Measurements from ENCODE around the gene OR1K1.

OR1K1 gene

GRCh38 chr9:122777935-122778627 lies 21.8 kb upstream of the OR1K1 start:
- Histone ChIP-seq H3K27ac (ENCODE audit: low read length, poor library complexity, severe bottlenecking) (no peak overlapping the region), H4K8ac (ENCODE audit: low read length) (no peak overlapping the region), H2BK5ac (ENCODE audit: low read depth, low read length, poor library complexity, severe bottlenecking) (no peak overlapping the region), H3K4me2 (ENCODE audit: low read length, poor library complexity, severe bottlenecking) (no peak overlapping the region), H3K9me3 (ENCODE audit: control insufficient read depth, low read length) (peaks cover 8% of the 10 kb centered on the region), H3K4me1 (ENCODE audit: control insufficient read depth, insufficient read depth, low read depth, low read length) (peaks cover 5% of the 10 kb centered on the region), H2AK5ac (ENCODE audit: low read length, severe bottlenecking) (no peak overlapping the region), H3K14ac (ENCODE audit: low read length in 2 of 2) (no peak overlapping the region), H3K27me3 (ENCODE audit: control insufficient read depth in 1 of 2, insufficient read depth in 1 of 2, low read length in 2 of 2) (no peaks in the 10 kb centered on the region), H3K79me1 (replicated peaks; ENCODE audit: low read length, poor library complexity, severe bottlenecking) (no peaks in the 10 kb centered on the region), H3K36me3 (ENCODE audit: control insufficient read depth in 1 of 2, insufficient read depth in 2 of 2, low read depth in 1 of 2, low read length in 2 of 2) (no peaks in the 10 kb centered on the region), H2BK120ac (ENCODE audit: low read depth, low read length) (no peak overlapping the region), H4K91ac (ENCODE audit: low read length) (peak overlapping the region; percentile 31), H3K23ac (ENCODE audit: low read length in 2 of 2) (no peak overlapping the region), H2BK15ac (ENCODE audit: low read depth, poor library complexity, severe bottlenecking) (no peak overlapping the region), H3K4ac (ENCODE audit: low read depth in 1 of 2, low read length in 2 of 2) (no peak overlapping the region), H3K18ac (ENCODE audit: low read depth in 1 of 2, low read length in 2 of 2) (peak overlapping the region in 1 of 2 experiments; percentile 10), H2BK12ac (ENCODE audit: low read length in 2 of 2) (no peak overlapping the region), H3K4me3 (ENCODE audit: insufficient read depth in 1 of 2, low read depth in 1 of 2, low read length in 2 of 2) (no peak overlapping the region), H3K9ac (ENCODE audit: low read length) (no peak overlapping the region), H2AFZ (ENCODE audit: low read depth, low read length) (no peak overlapping the region)
- WGBS: 14% methylated on average over 2 of the region's 3 CpGs
- peak; percentile 81 for DNase-seq

GRCh38 chr9:122779181-122779580 lies 20.7 kb upstream of the OR1K1 start:
- Histone ChIP-seq H2BK5ac (ENCODE audit: low read depth, low read length, poor library complexity, severe bottlenecking) (no peak overlapping the region), H3K9me3 (ENCODE audit: control insufficient read depth, low read length) (no peaks in the 10 kb centered on the region), H3K9ac (ENCODE audit: low read length) (no peak overlapping the region), H2BK120ac (ENCODE audit: low read depth, low read length) (no peak overlapping the region), H2BK12ac (ENCODE audit: low read length in 2 of 2) (peak overlapping the region in 1 of 2 experiments; percentile 34), H3K23ac (ENCODE audit: low read length in 2 of 2) (no peak overlapping the region), H2BK15ac (ENCODE audit: low read depth, poor library complexity, severe bottlenecking) (no peak overlapping the region), H3K4me1 (ENCODE audit: control insufficient read depth, insufficient read depth, low read depth, low read length) (peaks cover 5% of the 10 kb centered on the region), H3K79me1 (replicated peaks; ENCODE audit: low read length, poor library complexity, severe bottlenecking) (no peaks in the 10 kb centered on the region), H3K4me3 (ENCODE audit: insufficient read depth in 1 of 2, low read depth in 1 of 2, low read length in 2 of 2) (no peak overlapping the region), H3K14ac (ENCODE audit: low read length in 2 of 2) (no peak overlapping the region), H3K4me2 (ENCODE audit: low read length, poor library complexity, severe bottlenecking) (no peak overlapping the region), H2AK5ac (ENCODE audit: low read length, severe bottlenecking) (no peak overlapping the region), H3K27me3 (ENCODE audit: control insufficient read depth in 1 of 2, insufficient read depth in 1 of 2, low read length in 2 of 2) (no peaks in the 10 kb centered on the region), H3K4ac (ENCODE audit: low read depth in 1 of 2, low read length in 2 of 2) (no peak overlapping the region), H3K36me3 (ENCODE audit: control insufficient read depth in 1 of 2, insufficient read depth in 2 of 2, low read depth in 1 of 2, low read length in 2 of 2) (no peaks in the 10 kb centered on the region), H3K18ac (ENCODE audit: low read depth in 1 of 2, low read length in 2 of 2) (no peak overlapping the region), H4K8ac (ENCODE audit: low read length) (no peak overlapping the region), H3K27ac (ENCODE audit: low read length, poor library complexity, severe bottlenecking) (no peak overlapping the region), H2AFZ (ENCODE audit: low read depth, low read length) (no peak overlapping the region), H4K91ac (ENCODE audit: low read length) (no peak overlapping the region)
- WGBS: 59% methylated on average over 3 of the region's 3 CpGs
- no peak for DNase-seq

GRCh38 chr9:122780026-122780425 lies 19.9 kb upstream of the OR1K1 start:
- Histone ChIP-seq H4K91ac (ENCODE audit: low read length) (no peak overlapping the region), H3K79me1 (replicated peaks; ENCODE audit: low read length, poor library complexity, severe bottlenecking) (no peaks in the 10 kb centered on the region), H4K8ac (ENCODE audit: low read length) (no peak overlapping the region), H3K14ac (ENCODE audit: low read length in 2 of 2) (no peak overlapping the region), H3K27me3 (ENCODE audit: control insufficient read depth in 1 of 2, insufficient read depth in 1 of 2, low read length in 2 of 2) (peaks cover 0 to 5% of the 10 kb centered on the region in 2 experiments), H3K4me2 (ENCODE audit: low read length, poor library complexity, severe bottlenecking) (no peak overlapping the region), H2BK12ac (ENCODE audit: low read length in 2 of 2) (no peak overlapping the region), H3K18ac (ENCODE audit: low read depth in 1 of 2, low read length in 2 of 2) (no peak overlapping the region), H2BK120ac (ENCODE audit: low read depth, low read length) (no peak overlapping the region), H2BK15ac (ENCODE audit: low read depth, poor library complexity, severe bottlenecking) (no peak overlapping the region), H3K4me1 (ENCODE audit: control insufficient read depth, insufficient read depth, low read depth, low read length) (peaks cover 5% of the 10 kb centered on the region), H3K36me3 (ENCODE audit: control insufficient read depth in 1 of 2, insufficient read depth in 2 of 2, low read depth in 1 of 2, low read length in 2 of 2) (no peaks in the 10 kb centered on the region), H3K23ac (ENCODE audit: low read length in 2 of 2) (no peak overlapping the region), H2AK5ac (ENCODE audit: low read length, severe bottlenecking) (no peak overlapping the region), H3K27ac (ENCODE audit: low read length, poor library complexity, severe bottlenecking) (no peak overlapping the region), H2AFZ (ENCODE audit: low read depth, low read length) (no peak overlapping the region), H3K4me3 (ENCODE audit: insufficient read depth in 1 of 2, low read depth in 1 of 2, low read length in 2 of 2) (no peak overlapping the region), H3K4ac (ENCODE audit: low read depth in 1 of 2, low read length in 2 of 2) (no peak overlapping the region), H3K9me3 (ENCODE audit: control insufficient read depth, low read length) (no peaks in the 10 kb centered on the region), H2BK5ac (ENCODE audit: low read depth, low read length, poor library complexity, severe bottlenecking) (no peak overlapping the region), H3K9ac (ENCODE audit: low read length) (no peak overlapping the region)
- DNase-seq: no peak
- 54% methylated on average over 3 of the region's 4 CpGs for WGBS

- no peak overlapping the region for H3K14ac ChIP-seq (ENCODE audit: low read length in 2 of 2)
- H3K9ac ChIP-seq (ENCODE audit: low read length): no peak overlapping the region
- H3K4me2 ChIP-seq (ENCODE audit: low read length, poor library complexity, severe bottlenecking): no peak overlapping the region
- no peak overlapping the region for H3K4me3 ChIP-seq (ENCODE audit: insufficient read depth in 1 of 2, low read depth in 1 of 2, low read length in 2 of 2)
- no peak overlapping the region for H3K23ac ChIP-seq (ENCODE audit: low read length in 2 of 2)
- no peak overlapping the region for H2BK12ac ChIP-seq (ENCODE audit: low read length in 2 of 2)
- no peak overlapping the region for H4K8ac ChIP-seq (ENCODE audit: low read length)
- no peak overlapping the region for H2AK5ac ChIP-seq (ENCODE audit: low read length, severe bottlenecking)
- no peak overlapping the region for H2BK120ac ChIP-seq (ENCODE audit: low read depth, low read length)
- no peaks in the 10 kb centered on the region for H3K79me1 ChIP-seq (replicated peaks; ENCODE audit: low read length, poor library complexity, severe bottlenecking)
- DNase-seq: no peak
- H3K36me3 ChIP-seq (ENCODE audit: control insufficient read depth in 1 of 2, insufficient read depth in 2 of 2, low read depth in 1 of 2, low read length in 2 of 2): no peaks in the 10 kb centered on the region
- no peak overlapping the region for H3K27ac ChIP-seq (ENCODE audit: low read length, poor library complexity, severe bottlenecking)
- H2BK15ac ChIP-seq (ENCODE audit: low read depth, poor library complexity, severe bottlenecking): no peak overlapping the region
- H3K4me1 ChIP-seq (ENCODE audit: control insufficient read depth, insufficient read depth, low read depth, low read length): peaks cover 5% of the 10 kb centered on the region
- H3K27me3 ChIP-seq (ENCODE audit: control insufficient read depth in 1 of 2, insufficient read depth in 1 of 2, low read length in 2 of 2): peaks cover 0 to 5% of the 10 kb centered on the region in 2 experiments
- H4K91ac ChIP-seq (ENCODE audit: low read length): no peak overlapping the region
- no peak overlapping the region for H3K4ac ChIP-seq (ENCODE audit: low read depth in 1 of 2, low read length in 2 of 2)
- H3K18ac ChIP-seq (ENCODE audit: low read depth in 1 of 2, low read length in 2 of 2): no peak overlapping the region
- H2BK5ac ChIP-seq (ENCODE audit: low read depth, low read length, poor library complexity, severe bottlenecking): no peak overlapping the region
- H2AFZ ChIP-seq (ENCODE audit: low read depth, low read length): no peak overlapping the region
- no peaks in the 10 kb centered on the region for H3K9me3 ChIP-seq (ENCODE audit: control insufficient read depth, low read length)
- 48% methylated on average over 2 of the region's 3 CpGs for WGBS
These were observed 18.3 kb upstream of the OR1K1 start for GRCh38 chr9:122781671-122782070.

All from mesenchymal stem cell (in vitro differentiated cells and primary cell).